Measurements from ENCODE around the gene ST3GAL3. TPM values are rescaled to one million over a fixed set of nuclear protein-coding genes. Genes with fewer than 3 reads are reported as not detected.

Gene ST3GAL3
- total RNA-seq, 1 experiment from 2014 or later, result 20.0 TPM

DNA sequence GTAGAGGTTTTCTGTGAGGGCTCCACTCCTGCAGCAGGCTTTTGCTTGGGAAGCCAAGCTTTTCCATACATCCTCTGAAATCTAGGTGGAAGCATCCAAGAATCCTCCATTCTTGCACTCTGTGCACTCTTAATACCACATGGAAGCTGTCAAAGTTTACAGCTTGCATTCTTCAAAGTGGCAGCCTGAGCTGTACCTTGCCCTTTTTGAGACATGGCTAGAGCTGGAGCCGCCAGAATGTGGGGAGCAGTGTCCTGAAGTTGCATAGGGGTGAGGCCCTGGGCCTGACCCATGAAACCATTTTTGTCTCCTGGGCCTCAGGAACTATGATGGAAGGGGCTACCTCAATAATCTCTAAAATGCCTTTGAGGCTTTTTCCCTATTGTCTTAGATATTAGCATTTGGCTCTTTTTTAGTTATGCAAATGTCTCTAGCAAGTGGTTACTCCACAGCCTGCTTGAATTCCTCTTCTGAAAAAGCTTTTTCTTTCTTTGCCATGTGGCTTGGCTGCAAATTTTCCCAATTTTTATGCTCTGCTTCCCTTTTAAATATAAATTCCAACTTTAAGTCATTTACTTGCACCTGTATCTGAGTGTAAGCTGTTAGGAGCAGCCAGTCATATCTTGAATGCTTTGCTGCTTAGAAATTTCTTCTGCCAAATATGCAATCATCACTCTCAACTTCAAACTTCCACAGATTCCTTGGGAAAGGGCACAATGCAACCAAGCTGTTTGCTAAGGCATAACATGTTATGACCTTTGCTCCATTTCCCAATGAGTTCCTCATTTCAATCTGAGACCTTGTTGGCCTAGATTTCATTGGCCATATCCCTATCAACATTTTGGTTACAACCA lies 134.2 kb downstream of the ST3GAL3 start:
- intact Hi-C loops (cut with micrococcal nuclease; ENCODE audit: unreplicated experiment), result no loop called here
- DNase-seq, result no peak
- H3K36me3 Mint-ChIP-seq (ENCODE audit: insufficient read depth, unreplicated experiment), result peaks cover 4% of the 10 kb centered on the region
- H3K9me3 Mint-ChIP-seq (ENCODE audit: low read depth, unreplicated experiment), result peaks cover 7% of the 10 kb centered on the region
- no peak overlapping the region for H3K4me3 Mint-ChIP-seq (ENCODE audit: low read depth, unreplicated experiment)
- no peak overlapping the region for H3K27ac Mint-ChIP-seq (ENCODE audit: unreplicated experiment)
- peaks cover 9% of the 10 kb centered on the region for H3K4me1 Mint-ChIP-seq (ENCODE audit: low read depth, unreplicated experiment)
- TF ChIP-seq CTCF (IDR thresholded peaks at IDR 0.05; ENCODE audit: unreplicated experiment), result no peak
- BruUV-seq (replicated peaks), result no TSS peak
- H3K27me3 Mint-ChIP-seq (ENCODE audit: unreplicated experiment), result no peaks in the 10 kb centered on the region
- CTCF ChIA-PET, result no interaction called here

GRCh38 chr1:43842175-43842498 lies 134.8 kb downstream of the ST3GAL3 start:
- Mint-ChIP-seq H3K36me3 (ENCODE audit: insufficient read depth, unreplicated experiment) (peaks cover 4% of the 10 kb centered on the region), H3K4me3 (ENCODE audit: low read depth, unreplicated experiment) (no peak overlapping the region), H3K27me3 (ENCODE audit: unreplicated experiment) (no peaks in the 10 kb centered on the region), H3K9me3 (ENCODE audit: low read depth, unreplicated experiment) (peaks cover 7% of the 10 kb centered on the region), H3K27ac (ENCODE audit: unreplicated experiment) (no peak overlapping the region), H3K4me1 (ENCODE audit: low read depth, unreplicated experiment) (peaks cover 3% of the 10 kb centered on the region)
- CTCF ChIA-PET, result interaction anchor here (0.6 kb wide), 1 partner anchor 777 kb away, joined by 3 read pairs; no protein-coding TSS in a partner anchor
- no peak for DNase-seq
- TF ChIP-seq CTCF (IDR thresholded peaks at IDR 0.05; ENCODE audit: unreplicated experiment), result no peak
- no TSS peak for BruUV-seq (replicated peaks)
- intact Hi-C loops (cut with micrococcal nuclease; ENCODE audit: unreplicated experiment), result no loop called here

DNA sequence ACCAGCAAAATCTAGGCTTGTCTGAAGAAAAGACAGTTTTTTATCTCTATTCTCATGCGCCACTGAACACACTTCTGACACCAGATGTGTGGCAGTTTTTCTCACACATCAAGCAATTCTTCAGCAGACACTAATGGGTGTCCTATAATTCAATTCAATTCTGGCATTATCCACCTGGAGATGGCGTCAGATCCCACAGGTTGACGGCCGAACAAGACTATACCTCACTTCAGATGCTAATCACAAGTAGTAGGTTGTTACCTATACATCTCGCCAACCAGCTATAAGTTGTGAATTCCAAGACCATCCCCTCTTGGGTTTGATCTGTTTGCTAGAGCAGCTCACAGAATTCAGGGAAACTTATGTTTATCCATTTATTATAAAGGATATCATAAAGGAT lies 136.3 kb downstream of the ST3GAL3 start:
- peaks cover 4% of the 10 kb centered on the region for H3K36me3 Mint-ChIP-seq (ENCODE audit: insufficient read depth, unreplicated experiment)
- TF ChIP-seq CTCF (IDR thresholded peaks at IDR 0.05; ENCODE audit: unreplicated experiment), result no peak
- CTCF ChIA-PET, result interaction anchor here (1.1 kb wide), 1 partner anchor 15 kb away, joined by 3 read pairs; no protein-coding TSS in a partner anchor
- intact Hi-C loops (cut with micrococcal nuclease; ENCODE audit: unreplicated experiment), result no loop called here
- no peaks in the 10 kb centered on the region for H3K27me3 Mint-ChIP-seq (ENCODE audit: unreplicated experiment)
- H3K27ac Mint-ChIP-seq (ENCODE audit: unreplicated experiment), result no peak overlapping the region
- H3K9me3 Mint-ChIP-seq (ENCODE audit: low read depth, unreplicated experiment), result peaks cover 7% of the 10 kb centered on the region
- no peak overlapping the region for H3K4me3 Mint-ChIP-seq (ENCODE audit: low read depth, unreplicated experiment)
- DNase-seq, result no peak
- BruUV-seq (replicated peaks), result no TSS peak
- no peaks in the 10 kb centered on the region for H3K4me1 Mint-ChIP-seq (ENCODE audit: low read depth, unreplicated experiment)

DNA sequence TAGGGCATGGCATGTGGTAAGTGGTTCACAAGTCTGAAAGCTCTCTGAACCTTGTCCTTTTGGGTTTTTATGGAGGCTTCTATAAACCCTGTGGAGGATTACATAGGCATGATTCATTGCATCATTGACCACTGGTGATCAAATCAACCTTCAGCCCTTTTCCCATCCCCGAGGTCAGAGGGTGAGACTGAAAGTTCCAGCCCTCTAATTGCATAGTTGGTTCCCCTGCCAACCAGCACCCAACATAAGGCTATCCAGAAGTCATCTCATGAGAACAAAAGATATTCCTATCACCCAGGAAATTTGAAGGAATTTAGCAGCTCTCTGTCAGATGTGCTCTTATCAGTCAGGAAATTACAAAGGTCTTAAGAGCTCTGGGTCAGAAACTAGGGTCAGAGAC lies 136.8 kb downstream of the ST3GAL3 start:
- H3K27me3 Mint-ChIP-seq (ENCODE audit: unreplicated experiment), result no peaks in the 10 kb centered on the region
- no peak for DNase-seq
- CTCF ChIA-PET, result interaction anchor here (1.1 kb wide), 1 partner anchor 14 kb away, joined by 3 read pairs; no protein-coding TSS in a partner anchor
- no peaks in the 10 kb centered on the region for H3K4me1 Mint-ChIP-seq (ENCODE audit: low read depth, unreplicated experiment)
- no peak overlapping the region for H3K4me3 Mint-ChIP-seq (ENCODE audit: low read depth, unreplicated experiment)
- peaks cover 7% of the 10 kb centered on the region for H3K9me3 Mint-ChIP-seq (ENCODE audit: low read depth, unreplicated experiment)
- H3K36me3 Mint-ChIP-seq (ENCODE audit: insufficient read depth, unreplicated experiment), result peaks cover 4% of the 10 kb centered on the region
- BruUV-seq (replicated peaks), result no TSS peak
- TF ChIP-seq CTCF (IDR thresholded peaks at IDR 0.05; ENCODE audit: unreplicated experiment), result no peak
- no peak overlapping the region for H3K27ac Mint-ChIP-seq (ENCODE audit: unreplicated experiment)
- intact Hi-C loops (cut with micrococcal nuclease; ENCODE audit: unreplicated experiment), result no loop called here
